GM12875 (cell line): Measurements from ENCODE around the gene MAFF.
"Not testable (repeated sequence)": the region's sequence is repeated elsewhere in the genome, so short reads cannot be mapped to it uniquely, and the experiment has no call there.

Experiments used
- H3K4me3 ChIP-seq: one replicate; pipeline ENCODE4 v1.5.1; 2011; ENCODE audit warnings: low read depth, low read length, control low read depth
- CTCF ChIP-seq: IDR thresholded peaks from 2 replicates; pipeline ENCODE4 v1.5.1; 2011; ENCODE audit warnings: low read depth, mild to moderate bottlenecking, control low read depth, inconsistent platforms, low read length, moderate library complexity, borderline replicate concordance; ENCODE audit not compliant: insufficient read depth

MAFF gene

GRCh38 chr22:38201711-38202436 lies at the start of gene MAFF:
TSS of gene MAFF (plus strand) at chr22:38201994. CDS start at chr22:38213854, 11,860 bp downstream.
- peak within 1 kb of the TSS; percentile 73 for H3K4me3 ChIP-seq
- no peak for TF ChIP-seq CTCF

GRCh38 chr22:38153821-38154562 lies 47.8 kb upstream of the MAFF start:
- H3K4me3 ChIP-seq: no peak overlapping the region
- no peak for TF ChIP-seq CTCF

GRCh38 chr22:38154563-38154915 lies 47.3 kb upstream of the MAFF start:
- not testable (repeated sequence) for H3K4me3 ChIP-seq

GRCh38 chr22:38155703-38156102 lies 46.1 kb upstream of the MAFF start:
- no peak overlapping the region for H3K4me3 ChIP-seq
- TF ChIP-seq CTCF: no peak

GRCh38 chr22:38162881-38163843 lies 38.6 kb upstream of the MAFF start:
- no peak for TF ChIP-seq CTCF
- peak overlapping the region; percentile 21 for H3K4me3 ChIP-seq

- H3K4me3 ChIP-seq: no peak overlapping the region
Observed at GRCh38 chr22:38163844-38164550, 37.8 kb upstream of the MAFF start.

More at GRCh38 chr22:38163844-38164550, 37.8 kb upstream of the MAFF start:
- no peak for TF ChIP-seq CTCF
